NCI-H1436 (cell line): ENCODE measurements around the gene ZBP1.

ENCODE experiments used
- DNase-seq: peaks from one replicate; lab custom pipeline; 2025; lab: John Stamatoyannopoulos, UW

Gene ZBP1

GRCh38 chr20:57556980-57557274 is 63.3 kb downstream of the ZBP1 start:
- no peak for DNase-seq

- DNase-seq: peak; percentile 14
Measured at GRCh38 chr20:57555457-57556184, 64.6 kb downstream of the ZBP1 start.
